WTC11 (cell line): Measurements from ENCODE around the gene INPP5A. TPM values are rescaled to one million over a fixed set of nuclear protein-coding genes. Genes with fewer than 3 reads are reported as not detected.

Source experiments
- ATAC-seq: fragments of 200-7000 bp; cut with Tn5 transposase; 2 replicates; pipeline ENCODE4 v1.10.0; 2021; ENCODE audit warnings: mild to moderate bottlenecking, moderate library complexity
- CTCF ChIA-PET: fragments of 300-600 bp; sonication (Branson Sonifier 250); formaldehyde crosslinking; loops from one replicate; lab custom pipeline; 2021; ENCODE audit warnings: antibody characterized with exemption; lab: Charles Lee
- POLR2A ChIA-PET: fragments of 350-600 bp; sonication (Branson Sonifier 250); formaldehyde crosslinking; loops from one replicate; lab custom pipeline; 2021; ENCODE audit warnings: antibody characterized with exemption; lab: Charles Lee
- DNase-seq: peaks from one replicate; pipeline ENCODE4 v3.0.0; 2021; ENCODE audit warnings: low spot score
- H3K27ac Mint-ChIP-seq: 2 replicates; pipeline ENCODE4 v1.8.0; 2021; ENCODE audit warnings: mixed read lengths
- H3K27me3 Mint-ChIP-seq: 2 replicates; pipeline ENCODE4 v1.8.0; 2021; ENCODE audit warnings: low read depth, mild to moderate bottlenecking, moderate library complexity, mixed read lengths
- H3K36me3 Mint-ChIP-seq: 2 replicates; pipeline ENCODE4 v1.8.0; 2021; ENCODE audit warnings: mixed read lengths
- H3K4me1 Mint-ChIP-seq: 2 replicates; pipeline ENCODE4 v1.8.0; 2022; ENCODE audit warnings: mixed read lengths
- H3K4me3 Mint-ChIP-seq: 2 replicates; pipeline ENCODE4 v1.8.0; 2021; ENCODE audit warnings: mild to moderate bottlenecking, moderate library complexity, mixed read lengths
- H3K9me3 Mint-ChIP-seq: 2 replicates; pipeline ENCODE4 v1.8.0; 2021; ENCODE audit warnings: mixed read lengths
- CBFB ChIP-seq: sonication (generic); formaldehyde crosslinking; IDR thresholded peaks from 2 replicates; pipeline ENCODE4 v1.8.1; 2022; ENCODE audit warnings: mild to moderate bottlenecking, low read depth, missing genetic modification reagents
- NFATC4 ChIP-seq: fragments of 250-450 bp; sonication (Bioruptor Pico); IDR thresholded peaks from 2 replicates; pipeline ENCODE4 v1.9.0; 2021; ENCODE audit warnings: mild to moderate bottlenecking
- NR2C2 ChIP-seq: sonication (generic); formaldehyde crosslinking; IDR thresholded peaks from 2 replicates; pipeline ENCODE4 v1.8.0; 2022; ENCODE audit warnings: mild to moderate bottlenecking, missing genetic modification reagents
- PRRX2 ChIP-seq: fragments of 250-450 bp; sonication (Bioruptor Pico); IDR thresholded peaks from 2 replicates; pipeline ENCODE4 v1.8.0; 2021; ENCODE audit warnings: mild to moderate bottlenecking
- RELA ChIP-seq: sonication (generic); formaldehyde crosslinking; IDR thresholded peaks from 2 replicates; pipeline ENCODE4 v1.8.1; 2022; ENCODE audit warnings: missing genetic modification reagents, mild to moderate bottlenecking, borderline replicate concordance
- TCF7 ChIP-seq: sonication (generic); formaldehyde crosslinking; IDR thresholded peaks from 2 replicates; pipeline ENCODE4 v1.8.0; 2022; ENCODE audit warnings: mild to moderate bottlenecking, low read depth, missing genetic modification reagents, moderate library complexity
- ZNF263 ChIP-seq: sonication (generic); formaldehyde crosslinking; IDR thresholded peaks from 2 replicates; pipeline ENCODE4 v1.8.1; 2022; ENCODE audit warnings: low read depth, mild to moderate bottlenecking, moderate library complexity, missing genetic modification reagents
- ZNF423 ChIP-seq: fragments of 250-450 bp; sonication (Bioruptor Pico); IDR thresholded peaks from 2 replicates; pipeline ENCODE4 v2.1.2; 2022; ENCODE audit warnings: mild to moderate bottlenecking, moderate library complexity
- total RNA-seq: library from RNA; stranded (reverse); gene quantifications from 3 replicates; pipeline ENCODE4 v1.2.3, GENCODE V29; 2021
- TF ChIP-seq, protein P1 (sequence below): sonication (generic); formaldehyde crosslinking; IDR thresholded peaks from 2 replicates; pipeline ENCODE4 v1.8.0; 2023; ENCODE audit warnings: missing genetic modification reagents
- TF ChIP-seq, protein P2 (sequence below): sonication (generic); formaldehyde crosslinking; IDR thresholded peaks from 2 replicates; pipeline ENCODE4 v1.8.0; 2023; ENCODE audit warnings: mild to moderate bottlenecking, missing genetic modification reagents
- TF ChIP-seq, protein P3 (sequence below): sonication (generic); formaldehyde crosslinking; IDR thresholded peaks from 2 replicates; pipeline ENCODE4 v1.8.1; 2022; ENCODE audit warnings: low read depth, missing genetic modification reagents, borderline replicate concordance
- TF ChIP-seq, protein P4 (sequence below): fragments of 200-600 bp; IDR thresholded peaks from 2 replicates; pipeline ENCODE4 v1.8.0; 2022; ENCODE audit warnings: antibody characterized with exemption
- TF ChIP-seq, protein P5 (sequence below): sonication (generic); formaldehyde crosslinking; IDR thresholded peaks from 2 replicates; pipeline ENCODE4 v1.8.0; 2022; ENCODE audit warnings: missing genetic modification reagents
- TF ChIP-seq, protein P6 (sequence below): sonication (generic); formaldehyde crosslinking; IDR thresholded peaks from 2 replicates; pipeline ENCODE4 v1.8.1; 2023; ENCODE audit warnings: mild to moderate bottlenecking, moderate library complexity, missing genetic modification reagents
- TF ChIP-seq, protein P7 (sequence below): fragments of 250-450 bp; sonication (Bioruptor Pico); conservative IDR thresholded peaks from 2 replicates; pipeline ENCODE4 v1.9.0; 2021; ENCODE audit warnings: mild to moderate bottlenecking

The INPP5A gene
- total RNA-seq, 1 experiment from 2014 or later, result 22.1 TPM

DNA sequence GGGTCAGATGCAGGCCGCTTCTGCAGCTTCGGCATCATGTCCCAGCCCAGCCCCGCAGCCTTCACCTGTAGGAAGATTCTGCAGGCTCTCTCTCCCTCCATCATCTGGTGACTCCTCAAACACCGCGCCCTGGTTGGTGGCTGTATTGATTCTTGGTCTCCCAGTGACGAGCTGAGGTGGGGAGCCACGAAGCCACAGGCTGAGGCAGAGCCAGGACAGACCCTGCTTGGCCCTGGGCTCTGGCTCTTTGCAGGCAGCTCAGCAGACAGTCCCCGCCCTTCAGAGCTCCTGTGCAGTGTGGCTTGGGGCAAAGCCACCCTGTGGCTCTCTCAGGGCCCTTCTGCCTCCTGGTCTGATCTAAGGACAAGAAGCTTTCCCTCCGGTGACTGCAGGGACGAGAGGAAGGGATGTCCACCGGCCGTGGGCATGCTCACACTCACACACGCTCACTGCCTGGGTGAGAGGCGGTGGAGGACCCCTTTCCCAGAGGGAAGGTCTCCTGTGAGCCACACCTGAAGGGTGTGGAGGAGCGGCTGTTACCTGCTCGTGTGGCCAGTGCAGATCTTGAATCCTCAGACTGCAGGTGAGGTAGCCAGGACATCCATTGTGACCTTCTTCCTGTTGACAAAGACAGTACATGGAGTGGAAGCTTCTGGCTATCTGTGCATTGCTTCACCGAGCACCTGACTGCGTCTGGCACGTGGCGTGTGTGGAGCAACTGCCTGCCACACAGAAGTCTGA is 79.6 kb downstream of the INPP5A start:
- H3K27me3 Mint-ChIP-seq, result peaks cover 48% of the 10 kb centered on the region
- no peak for ATAC-seq
- no peak for TF ChIP-seq CBFB (CRISPR knock-in tag)
- no peak for TF ChIP-seq ZNF263 (CRISPR knock-in tag)
- TF ChIP-seq NFATC4, result no peak
- TF ChIP-seq, protein P1, sequence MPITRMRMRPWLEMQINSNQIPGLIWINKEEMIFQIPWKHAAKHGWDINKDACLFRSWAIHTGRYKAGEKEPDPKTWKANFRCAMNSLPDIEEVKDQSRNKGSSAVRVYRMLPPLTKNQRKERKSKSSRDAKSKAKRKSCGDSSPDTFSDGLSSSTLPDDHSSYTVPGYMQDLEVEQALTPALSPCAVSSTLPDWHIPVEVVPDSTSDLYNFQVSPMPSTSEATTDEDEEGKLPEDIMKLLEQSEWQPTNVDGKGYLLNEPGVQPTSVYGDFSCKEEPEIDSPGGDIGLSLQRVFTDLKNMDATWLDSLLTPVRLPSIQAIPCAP (CRISPR knock-in tag), result no peak
- no peak for TF ChIP-seq TCF7 (CRISPR knock-in tag)
- TF ChIP-seq, protein P2, sequence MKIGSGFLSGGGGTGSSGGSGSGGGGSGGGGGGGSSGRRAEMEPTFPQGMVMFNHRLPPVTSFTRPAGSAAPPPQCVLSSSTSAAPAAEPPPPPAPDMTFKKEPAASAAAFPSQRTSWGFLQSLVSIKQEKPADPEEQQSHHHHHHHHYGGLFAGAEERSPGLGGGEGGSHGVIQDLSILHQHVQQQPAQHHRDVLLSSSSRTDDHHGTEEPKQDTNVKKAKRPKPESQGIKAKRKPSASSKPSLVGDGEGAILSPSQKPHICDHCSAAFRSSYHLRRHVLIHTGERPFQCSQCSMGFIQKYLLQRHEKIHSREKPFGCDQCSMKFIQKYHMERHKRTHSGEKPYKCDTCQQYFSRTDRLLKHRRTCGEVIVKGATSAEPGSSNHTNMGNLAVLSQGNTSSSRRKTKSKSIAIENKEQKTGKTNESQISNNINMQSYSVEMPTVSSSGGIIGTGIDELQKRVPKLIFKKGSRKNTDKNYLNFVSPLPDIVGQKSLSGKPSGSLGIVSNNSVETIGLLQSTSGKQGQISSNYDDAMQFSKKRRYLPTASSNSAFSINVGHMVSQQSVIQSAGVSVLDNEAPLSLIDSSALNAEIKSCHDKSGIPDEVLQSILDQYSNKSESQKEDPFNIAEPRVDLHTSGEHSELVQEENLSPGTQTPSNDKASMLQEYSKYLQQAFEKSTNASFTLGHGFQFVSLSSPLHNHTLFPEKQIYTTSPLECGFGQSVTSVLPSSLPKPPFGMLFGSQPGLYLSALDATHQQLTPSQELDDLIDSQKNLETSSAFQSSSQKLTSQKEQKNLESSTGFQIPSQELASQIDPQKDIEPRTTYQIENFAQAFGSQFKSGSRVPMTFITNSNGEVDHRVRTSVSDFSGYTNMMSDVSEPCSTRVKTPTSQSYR (CRISPR knock-in tag), result no peak
- TF ChIP-seq, protein P3, sequence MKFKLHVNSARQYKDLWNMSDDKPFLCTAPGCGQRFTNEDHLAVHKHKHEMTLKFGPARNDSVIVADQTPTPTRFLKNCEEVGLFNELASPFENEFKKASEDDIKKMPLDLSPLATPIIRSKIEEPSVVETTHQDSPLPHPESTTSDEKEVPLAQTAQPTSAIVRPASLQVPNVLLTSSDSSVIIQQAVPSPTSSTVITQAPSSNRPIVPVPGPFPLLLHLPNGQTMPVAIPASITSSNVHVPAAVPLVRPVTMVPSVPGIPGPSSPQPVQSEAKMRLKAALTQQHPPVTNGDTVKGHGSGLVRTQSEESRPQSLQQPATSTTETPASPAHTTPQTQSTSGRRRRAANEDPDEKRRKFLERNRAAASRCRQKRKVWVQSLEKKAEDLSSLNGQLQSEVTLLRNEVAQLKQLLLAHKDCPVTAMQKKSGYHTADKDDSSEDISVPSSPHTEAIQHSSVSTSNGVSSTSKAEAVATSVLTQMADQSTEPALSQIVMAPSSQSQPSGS, result no peak
- TF ChIP-seq, protein P4, sequence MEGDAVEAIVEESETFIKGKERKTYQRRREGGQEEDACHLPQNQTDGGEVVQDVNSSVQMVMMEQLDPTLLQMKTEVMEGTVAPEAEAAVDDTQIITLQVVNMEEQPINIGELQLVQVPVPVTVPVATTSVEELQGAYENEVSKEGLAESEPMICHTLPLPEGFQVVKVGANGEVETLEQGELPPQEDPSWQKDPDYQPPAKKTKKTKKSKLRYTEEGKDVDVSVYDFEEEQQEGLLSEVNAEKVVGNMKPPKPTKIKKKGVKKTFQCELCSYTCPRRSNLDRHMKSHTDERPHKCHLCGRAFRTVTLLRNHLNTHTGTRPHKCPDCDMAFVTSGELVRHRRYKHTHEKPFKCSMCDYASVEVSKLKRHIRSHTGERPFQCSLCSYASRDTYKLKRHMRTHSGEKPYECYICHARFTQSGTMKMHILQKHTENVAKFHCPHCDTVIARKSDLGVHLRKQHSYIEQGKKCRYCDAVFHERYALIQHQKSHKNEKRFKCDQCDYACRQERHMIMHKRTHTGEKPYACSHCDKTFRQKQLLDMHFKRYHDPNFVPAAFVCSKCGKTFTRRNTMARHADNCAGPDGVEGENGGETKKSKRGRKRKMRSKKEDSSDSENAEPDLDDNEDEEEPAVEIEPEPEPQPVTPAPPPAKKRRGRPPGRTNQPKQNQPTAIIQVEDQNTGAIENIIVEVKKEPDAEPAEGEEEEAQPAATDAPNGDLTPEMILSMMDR, result no peak
- TF ChIP-seq, protein P5, sequence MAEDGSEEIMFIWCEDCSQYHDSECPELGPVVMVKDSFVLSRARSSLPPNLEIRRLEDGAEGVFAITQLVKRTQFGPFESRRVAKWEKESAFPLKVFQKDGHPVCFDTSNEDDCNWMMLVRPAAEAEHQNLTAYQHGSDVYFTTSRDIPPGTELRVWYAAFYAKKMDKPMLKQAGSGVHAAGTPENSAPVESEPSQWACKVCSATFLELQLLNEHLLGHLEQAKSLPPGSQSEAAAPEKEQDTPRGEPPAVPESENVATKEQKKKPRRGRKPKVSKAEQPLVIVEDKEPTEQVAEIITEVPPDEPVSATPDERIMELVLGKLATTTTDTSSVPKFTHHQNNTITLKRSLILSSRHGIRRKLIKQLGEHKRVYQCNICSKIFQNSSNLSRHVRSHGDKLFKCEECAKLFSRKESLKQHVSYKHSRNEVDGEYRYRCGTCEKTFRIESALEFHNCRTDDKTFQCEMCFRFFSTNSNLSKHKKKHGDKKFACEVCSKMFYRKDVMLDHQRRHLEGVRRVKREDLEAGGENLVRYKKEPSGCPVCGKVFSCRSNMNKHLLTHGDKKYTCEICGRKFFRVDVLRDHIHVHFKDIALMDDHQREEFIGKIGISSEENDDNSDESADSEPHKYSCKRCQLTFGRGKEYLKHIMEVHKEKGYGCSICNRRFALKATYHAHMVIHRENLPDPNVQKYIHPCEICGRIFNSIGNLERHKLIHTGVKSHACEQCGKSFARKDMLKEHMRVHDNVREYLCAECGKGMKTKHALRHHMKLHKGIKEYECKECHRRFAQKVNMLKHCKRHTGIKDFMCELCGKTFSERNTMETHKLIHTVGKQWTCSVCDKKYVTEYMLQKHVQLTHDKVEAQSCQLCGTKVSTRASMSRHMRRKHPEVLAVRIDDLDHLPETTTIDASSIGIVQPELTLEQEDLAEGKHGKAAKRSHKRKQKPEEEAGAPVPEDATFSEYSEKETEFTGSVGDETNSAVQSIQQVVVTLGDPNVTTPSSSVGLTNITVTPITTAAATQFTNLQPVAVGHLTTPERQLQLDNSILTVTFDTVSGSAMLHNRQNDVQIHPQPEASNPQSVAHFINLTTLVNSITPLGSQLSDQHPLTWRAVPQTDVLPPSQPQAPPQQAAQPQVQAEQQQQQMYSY (CRISPR knock-in tag), result no peak
- TF ChIP-seq, all 79 proteins: peak for 0
- Mint-ChIP-seq H3K4me3 (no peak overlapping the region), H3K36me3 (peaks cover 43% of the 10 kb centered on the region), H3K27ac (no peak overlapping the region), H3K9me3 (peaks cover 43% of the 10 kb centered on the region), H3K4me1 (peaks cover 2% of the 10 kb centered on the region; the same call in 1 of the 2 replicates)
- ChIA-PET CTCF (no interaction called here), POLR2A (no interaction called here)
- DNase-seq, result no peak

DNA sequence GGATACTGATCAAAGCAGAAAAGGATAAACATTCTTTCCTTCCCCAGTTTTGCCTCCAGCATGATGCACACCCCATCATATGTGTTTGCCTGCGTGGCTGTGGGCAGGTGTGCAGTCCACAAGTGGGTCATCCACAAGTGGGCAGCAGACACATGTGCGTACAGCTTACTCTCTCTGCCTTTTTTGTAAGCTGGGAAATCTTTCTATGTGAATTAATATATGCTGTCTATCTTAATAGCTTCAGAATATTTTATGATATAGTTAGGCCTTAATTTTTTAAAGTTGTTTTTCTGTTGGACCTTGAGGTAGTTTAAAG is 80.1 kb downstream of the INPP5A start:
- ATAC-seq (no peak), DNase-seq (no peak)
- H3K36me3 Mint-ChIP-seq, result peaks cover 43% of the 10 kb centered on the region
- H3K27me3 Mint-ChIP-seq, result peaks cover 48% of the 10 kb centered on the region
- POLR2A ChIA-PET, result no interaction called here
- H3K27ac Mint-ChIP-seq, result no peak overlapping the region
- no peak overlapping the region for H3K4me3 Mint-ChIP-seq
- CTCF ChIA-PET, result no interaction called here
- H3K4me1 Mint-ChIP-seq, result peaks cover 2% of the 10 kb centered on the region; the same call in 1 of the 2 replicates
- peaks cover 43% of the 10 kb centered on the region for H3K9me3 Mint-ChIP-seq
- TF ChIP-seq, protein P6, sequence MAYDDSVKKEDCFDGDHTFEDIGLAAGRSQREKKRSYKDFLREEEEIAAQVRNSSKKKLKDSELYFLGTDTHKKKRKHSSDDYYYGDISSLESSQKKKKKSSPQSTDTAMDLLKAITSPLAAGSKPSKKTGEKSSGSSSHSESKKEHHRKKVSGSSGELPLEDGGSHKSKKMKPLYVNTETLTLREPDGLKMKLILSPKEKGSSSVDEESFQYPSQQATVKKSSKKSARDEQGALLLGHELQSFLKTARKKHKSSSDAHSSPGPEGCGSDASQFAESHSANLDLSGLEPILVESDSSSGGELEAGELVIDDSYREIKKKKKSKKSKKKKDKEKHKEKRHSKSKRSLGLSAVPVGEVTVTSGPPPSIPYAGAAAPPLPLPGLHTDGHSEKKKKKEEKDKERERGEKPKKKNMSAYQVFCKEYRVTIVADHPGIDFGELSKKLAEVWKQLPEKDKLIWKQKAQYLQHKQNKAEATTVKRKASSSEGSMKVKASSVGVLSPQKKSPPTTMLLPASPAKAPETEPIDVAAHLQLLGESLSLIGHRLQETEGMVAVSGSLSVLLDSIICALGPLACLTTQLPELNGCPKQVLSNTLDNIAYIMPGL (CRISPR knock-in tag), result no peak
- no peak for TF ChIP-seq RELA (CRISPR knock-in tag)
- TF ChIP-seq PRRX2 (CRISPR knock-in tag), result no peak
- TF ChIP-seq, protein P7, sequence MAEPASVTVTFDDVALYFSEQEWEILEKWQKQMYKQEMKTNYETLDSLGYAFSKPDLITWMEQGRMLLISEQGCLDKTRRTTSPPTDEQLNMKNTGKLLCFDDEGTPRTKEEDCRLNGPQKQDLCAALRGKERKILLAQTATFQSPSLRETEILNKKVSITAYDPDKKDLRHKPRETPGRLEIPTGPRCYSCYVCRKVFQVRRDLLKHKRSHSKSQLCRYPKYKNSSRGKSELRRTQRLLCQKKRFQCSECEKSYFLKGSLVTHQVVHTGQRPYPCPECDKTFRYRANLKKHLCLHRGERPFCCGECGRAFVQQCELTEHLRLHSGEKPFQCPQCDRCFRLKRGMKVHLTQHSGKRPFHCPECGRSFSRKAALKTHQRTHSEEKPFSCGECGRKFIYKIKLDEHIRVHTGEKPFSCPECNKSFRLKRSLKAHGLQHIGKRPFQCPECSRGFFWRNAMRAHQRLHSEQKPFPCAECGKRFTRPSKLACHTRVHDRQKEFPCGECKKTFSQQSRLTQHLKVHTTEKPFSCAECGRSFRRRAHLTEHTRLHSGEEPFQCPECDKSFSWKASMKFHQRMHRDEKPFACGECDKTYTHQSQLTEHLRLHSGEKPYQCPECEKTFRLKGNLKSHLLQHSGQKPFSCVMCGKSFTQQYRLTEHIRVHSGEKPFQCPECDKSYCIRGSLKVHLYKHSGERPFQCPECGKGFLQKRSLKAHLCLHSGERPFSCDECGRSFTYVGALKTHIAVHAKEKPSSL (CRISPR knock-in tag), result no peak
- no peak for TF ChIP-seq ZNF423 (CRISPR knock-in tag)
- TF ChIP-seq, protein P5 (CRISPR knock-in tag), result no peak
- no peak for TF ChIP-seq NR2C2
